Posterior vena cava (tissue), 2 donors: ENCODE measurements around the gene BAIAP2L1. TPM values are rescaled to one million over a fixed set of nuclear protein-coding genes. Genes with fewer than 3 reads are reported as not detected.

Experiments used
- DNase-seq: peaks from one replicate; pipeline ENCODE4 v3.0.0-alpha.2; 2020; ENCODE audit warnings: low spot score
- intact Hi-C, 2 donors: fragments of 100-400 bp; cut with DNase I; formaldehyde crosslinking; loops; one replicate each; pipeline versions ENCODE4 v1.14.1 to v1.14.2; 2022 to 2023
- total RNA-seq, 2 donors: library from RNA; stranded (reverse); fragmentation: NEBNext Ultra II Directional; extraction: Animal tissue kit (Norgen Biotek cat#: 25700); gene quantifications; one replicate each; pipeline ENCODE4 v1.2.1, GENCODE V29; 2021
- donor health status: DM: yes; HTN: yes; CAD: no.
- donor health status: DM: yes; HTN: yes; CAD: no.

Gene BAIAP2L1
- total RNA-seq, 2 donors from 2014 or later: 1.5 to 1.6 TPM

- DNase-seq: no peak
- intact Hi-C loops: no loop called here
Measured at GRCh38 chr7:98285157-98286092, 115.5 kb downstream of the BAIAP2L1 start.

GRCh38 chr7:98284335-98285036 lies 116.4 kb downstream of the BAIAP2L1 start:
- intact Hi-C loops: no loop called here
- peak; percentile 94 for DNase-seq

- intact Hi-C loops: no loop called here
- DNase-seq: no peak
Measured at GRCh38 chr7:98283887-98284222, 117.0 kb downstream of the BAIAP2L1 start.

GRCh38 chr7:98283127-98283886 lies 117.6 kb downstream of the BAIAP2L1 start:
- intact Hi-C loops: no loop called here
- no peak for DNase-seq

GRCh38 chr7:98282703-98283102 lies 118.2 kb downstream of the BAIAP2L1 start:
- intact Hi-C loops: no loop called here
- DNase-seq: no peak

GRCh38 chr7:98281757-98282606 lies 118.9 kb downstream of the BAIAP2L1 start:
- DNase-seq: peak; percentile 88
- intact Hi-C loops: no loop called here

- peak; percentile 96 for DNase-seq
- intact Hi-C loops: no loop called here
Measured at GRCh38 chr7:98280791-98281756, 119.8 kb downstream of the BAIAP2L1 start, which contains the start of gene BRI3. TSS of gene BRI3 (plus strand) at chr7:98281686. CDS start at chr7:98281796, 110 bp downstream.

GRCh38 chr7:98280296-98280695 lies 120.6 kb downstream of the BAIAP2L1 start:
- intact Hi-C loops: no loop called here
- no peak for DNase-seq

- intact Hi-C loops: no loop called here
- DNase-seq: no peak
Measured at GRCh38 chr7:98278936-98279335, 122.0 kb downstream of the BAIAP2L1 start.

- intact Hi-C loops: no loop called here
- DNase-seq: no peak
Measured at GRCh38 chr7:98278408-98278807, 122.5 kb downstream of the BAIAP2L1 start.

GRCh38 chr7:98276241-98276761 lies 124.6 kb downstream of the BAIAP2L1 start:
- intact Hi-C loops: no loop called here
- DNase-seq: no peak

GRCh38 chr7:98267303-98267702 lies 133.6 kb downstream of the BAIAP2L1 start:
- intact Hi-C loops: no loop called here
- DNase-seq: no peak

- intact Hi-C loops: no loop called here
- no peak for DNase-seq
Measured at GRCh38 chr7:98266840-98267239, 134.1 kb downstream of the BAIAP2L1 start.

- DNase-seq: no peak
- intact Hi-C loops: no loop called here
Measured at GRCh38 chr7:98265841-98266271, 135.0 kb downstream of the BAIAP2L1 start.

GRCh38 chr7:98257701-98258100 lies 143.2 kb downstream of the BAIAP2L1 start:
- DNase-seq: no peak

GRCh38 chr7:98256431-98256830 lies 144.5 kb downstream of the BAIAP2L1 start:
- no peak for DNase-seq
- intact Hi-C loops: no loop called here

More at GRCh38 chr7:98257701-98258100, 143.2 kb downstream of the BAIAP2L1 start:
- intact Hi-C loops: no loop called here

GRCh38 chr7:98254951-98255610 lies 145.8 kb downstream of the BAIAP2L1 start:
- no peak for DNase-seq
- intact Hi-C loops: no loop called here
